Stimulated activated CD4-positive, alpha-beta T cell treated with anti-CD3 and anti-CD28 coated beads, Interleukin-4, amount 100 ng/mL, for 1 hour (primary cell): Measurements from ENCODE around the gene DNTT.

Experiments
- DNase-seq: peaks from one replicate; pipeline ENCODE4 v3.0.0-alpha.2; 2020

The DNTT gene

DNA sequence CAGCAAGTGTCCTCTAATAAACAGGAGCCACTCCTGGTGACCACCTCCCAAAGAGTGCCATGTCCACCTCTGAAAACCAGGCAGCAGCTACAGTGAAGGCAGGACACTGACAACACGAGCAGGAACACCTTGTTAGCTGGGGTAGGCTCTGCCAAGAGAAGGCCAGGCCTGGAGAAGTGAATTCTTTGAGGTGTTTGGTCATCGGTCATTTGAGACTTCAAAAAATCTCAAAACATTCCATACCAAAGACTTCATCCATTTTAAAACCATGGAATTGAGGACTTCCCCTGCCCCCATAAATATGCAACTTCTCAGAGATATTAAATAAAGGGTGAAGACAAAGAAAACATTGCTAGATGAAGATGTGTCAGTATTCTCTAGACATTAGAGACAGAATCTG lies 82.9 kb downstream of the DNTT start:
- no peak for DNase-seq

DNA sequence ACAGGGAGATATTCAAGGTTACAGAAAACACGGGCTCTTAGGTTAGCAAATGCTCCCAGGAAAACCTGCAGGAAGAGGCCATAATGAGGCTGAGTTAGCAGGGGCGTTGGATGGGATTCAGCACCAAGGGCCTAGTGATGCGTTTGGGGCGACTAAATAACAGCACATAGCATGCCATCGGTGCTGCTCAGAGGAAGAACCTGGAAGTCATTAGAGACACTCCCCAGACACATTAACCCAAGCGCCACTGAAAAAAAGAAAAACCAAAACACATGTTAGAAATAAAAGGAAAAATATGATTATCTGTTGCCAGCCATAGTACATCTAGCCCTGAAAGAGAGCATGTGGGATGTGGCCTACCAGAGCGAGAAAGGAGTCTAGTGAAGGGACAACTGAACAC lies 83.4 kb downstream of the DNTT start:
- DNase-seq = no peak
